Kidney (tissue), 14 donors: ENCODE data around the gene ZCCHC8. TPM values are rescaled to one million over a fixed set of nuclear protein-coding genes. Genes with fewer than 3 reads are reported as not detected.
"Not testable (repeated sequence)": the region's sequence is repeated elsewhere in the genome, so short reads cannot be mapped to it uniquely, and the experiment has no call there.

Experiments used
- DNase-seq, 5 donors: peaks; one replicate each; pipeline ENCODE4 v3.0.0-alpha.2; 2013 to 2020
- FAIRE-seq: peaks from 2 replicates; lab custom pipeline; 2012; peaks lifted over from hg19 to GRCh38; lab: Jason Lieb, UNC
- H3K27ac ChIP-seq, 2 donors: one replicate each; pipeline ENCODE4 v1.7.0; 2013; ENCODE audit warnings: low read depth in 2 of 2, low read length in 2 of 2, inconsistent platforms in 1 of 2
- H3K27me3 ChIP-seq: one replicate; pipeline ENCODE4 v1.7.1; 2013; ENCODE audit warnings: low read length, inconsistent platforms; ENCODE audit not compliant: control insufficient read depth, insufficient read depth
- H3K36me3 ChIP-seq, 3 donors: one replicate each; pipeline versions ENCODE4 v1.7.0 to v1.7.1; 2013; ENCODE audit warnings: low read length in 3 of 3, control low read depth in 1 of 3, inconsistent platforms in 1 of 3; ENCODE audit not compliant: insufficient read depth in 3 of 3, control insufficient read depth in 2 of 3
- H3K4me1 ChIP-seq, 3 donors: one replicate each; pipeline versions ENCODE4 v1.7.0 to v1.7.1; 2013; ENCODE audit warnings: low read length in 3 of 3, inconsistent platforms in 1 of 3, low read depth in 1 of 3; ENCODE audit not compliant: control insufficient read depth in 2 of 3, insufficient read depth in 2 of 3
- H3K4me3 ChIP-seq, 3 donors: one replicate each; pipeline versions ENCODE4 v1.7.0 to v1.8.1; 2013; ENCODE audit warnings: low read length in 3 of 3, control low read depth in 1 of 3, inconsistent platforms in 1 of 3
- H3K9ac ChIP-seq, 3 donors: one replicate each; pipeline versions ENCODE4 v1.7.0 to v1.7.1; 2013; ENCODE audit warnings: low read length in 3 of 3, control low read depth in 1 of 3, inconsistent platforms in 1 of 3
- H3K9me3 ChIP-seq, 3 donors: one replicate each; pipeline versions ENCODE4 v1.7.0 to v1.7.1; 2013; ENCODE audit warnings: low read length in 3 of 3, control low read depth in 1 of 3, inconsistent platforms in 1 of 3; ENCODE audit not compliant: control insufficient read depth in 2 of 3, insufficient read depth in 1 of 3
- CTCF ChIP-seq: IDR thresholded peaks from 3 replicates; pipeline ENCODE4 v1.5.1; 2012; ENCODE audit warnings: mild to moderate bottlenecking, moderate library complexity, borderline replicate concordance; ENCODE audit not compliant: insufficient read depth; ENCODE audit errors: extremely low read depth
- intact Hi-C: fragments of 100-400 bp; cut with DNase I; formaldehyde crosslinking; loops from one replicate; pipeline ENCODE4 v1.11.1; 2022
- polyA plus RNA-seq: library from polyadenylated mRNA; stranded (reverse); fragments of 350-450 nt; fragmentation: Illumina TruSeq; extraction: RNeasy Lipid Tissue Mini Kit (QIAGEN cat#74804); gene quantifications from one replicate; pipeline ENCODE4 v1.2.3, GENCODE V29; 2014; ENCODE audit warnings: low read depth, low replicate concordance; ENCODE audit not compliant: insufficient read depth
- total RNA-seq: library from RNA; stranded (reverse); fragmentation: NEBNext Ultra II Directional; extraction: Animal tissue kit (Norgen Biotek cat#: 25700); gene quantifications from one replicate; pipeline ENCODE4 v1.2.1, GENCODE V29; 2021
- donor health status: control.
- donor health status: control.
- donor health status: control.
- donor health status: control.
- donor health status: control.
- donor health status: DM: yes; HTN: yes; CAD: no.
- donor health status: Normal renal cell carcinoma (clear cell type).

The ZCCHC8 gene
- total and polyA plus RNA-seq, 2 donors from 2014 or later: 10.9 to 25.8 TPM

GRCh38 chr12:122454739-122455138, 46.0 kb downstream of the ZCCHC8 start:
- Histone ChIP-seq H3K4me3 (no peak overlapping the region), H3K4me1 (no peaks in the 10 kb centered on the region), H3K27ac (no peak overlapping the region), H3K27me3 (no peaks in the 10 kb centered on the region), H3K9me3 (no peaks in the 10 kb centered on the region), H3K36me3 (no peaks in the 10 kb centered on the region), H3K9ac (no peak overlapping the region)
- FAIRE-seq: no peak
- intact Hi-C loops: no loop called here
- no peak for TF ChIP-seq CTCF
- DNase-seq: no peak

GRCh38 chr12:122454250-122454721, 46.4 kb downstream of the ZCCHC8 start:
- Histone ChIP-seq H3K9me3 (no peaks in the 10 kb centered on the region), H3K36me3 (no peaks in the 10 kb centered on the region), H3K27me3 (no peaks in the 10 kb centered on the region), H3K9ac (no peak overlapping the region), H3K4me1 (no peaks in the 10 kb centered on the region), H3K27ac (no peak overlapping the region), H3K4me3 (no peak overlapping the region)
- DNase-seq (no peak), FAIRE-seq (no peak)
- intact Hi-C loops: no loop called here
- TF ChIP-seq CTCF: no peak

- DNase-seq: no peak
- Histone ChIP-seq H3K27ac (no peak overlapping the region), H3K4me3 (no peak overlapping the region), H3K27me3 (no peaks in the 10 kb centered on the region), H3K4me1 (no peaks in the 10 kb centered on the region), H3K36me3 (no peaks in the 10 kb centered on the region), H3K9me3 (no peaks in the 10 kb centered on the region), H3K9ac (no peak overlapping the region)
- no peak for TF ChIP-seq CTCF
- no peak for FAIRE-seq
- intact Hi-C loops: no loop called here
Measured at GRCh38 chr12:122452701-122453285, 47.9 kb downstream of the ZCCHC8 start.

- DNase-seq: no peak
- intact Hi-C loops: no loop called here
- no peaks in the 10 kb centered on the region for H3K27me3 ChIP-seq
- no peaks in the 10 kb centered on the region for H3K36me3 ChIP-seq
- FAIRE-seq: no peak
- TF ChIP-seq CTCF: no peak
- H3K4me1 ChIP-seq: no peaks in the 10 kb centered on the region
- H3K27ac ChIP-seq: no peak overlapping the region
- no peak overlapping the region for H3K9ac ChIP-seq
- H3K9me3 ChIP-seq: no peaks in the 10 kb centered on the region
- no peak overlapping the region for H3K4me3 ChIP-seq
Measured at GRCh38 chr12:122449317-122449716, 51.4 kb downstream of the ZCCHC8 start.

- H3K9ac ChIP-seq, H3K27me3 ChIP-seq, H3K36me3 ChIP-seq, H3K4me1 ChIP-seq, H3K4me3 ChIP-seq, DNase-seq, FAIRE-seq, H3K27ac ChIP-seq, intact Hi-C loops, H3K9me3 ChIP-seq: not testable (repeated sequence)
Measured at GRCh38 chr12:122447825-122448224, 52.9 kb downstream of the ZCCHC8 start.
